Upper lobe of right lung (tissue), 1 donor: Measurements from ENCODE around the gene MPRIP. TPM values are rescaled to one million over a fixed set of nuclear protein-coding genes. Genes with fewer than 3 reads are reported as not detected.

Source experiments
- ATAC-seq: fragments of 200-7000 bp; cut with Tn5 transposase; one replicate; pipeline ENCODE4 v1.9.1; 2020; ENCODE audit warnings: mild to moderate bottlenecking, moderate library complexity
- DNase-seq: peaks from one replicate; pipeline ENCODE4 v3.0.0-alpha.2; 2020
- H3K27ac ChIP-seq: fragments of 200-600 bp; one replicate; pipeline ENCODE4 v1.8.0; 2022
- H3K27me3 ChIP-seq: fragments of 200-600 bp; one replicate; pipeline ENCODE4 v1.8.0; 2022; ENCODE audit warnings: mild to moderate bottlenecking
- H3K36me3 ChIP-seq: fragments of 200-600 bp; one replicate; pipeline ENCODE4 v1.8.0; 2022
- H3K4me1 ChIP-seq: fragments of 200-600 bp; one replicate; pipeline ENCODE4 v1.8.0; 2022
- H3K4me3 ChIP-seq: fragments of 200-600 bp; one replicate; pipeline ENCODE4 v1.8.0; 2022; ENCODE audit warnings: mild to moderate bottlenecking
- H3K9me3 ChIP-seq: fragments of 200-600 bp; one replicate; pipeline ENCODE4 v1.8.0; 2022
- intact Hi-C: fragments of 100-400 bp; cut with DNase I; formaldehyde crosslinking; loops from one replicate; pipeline ENCODE4 v1.11.0; 2022
- total RNA-seq: library from RNA; stranded (reverse); fragmentation: NEBNext Ultra II Directional; extraction: Animal tissue kit (Norgen Biotek cat#: 25700); gene quantifications from one replicate; pipeline ENCODE4 v1.2.1, GENCODE V29; 2021
- TF ChIP-seq, protein P1 (sequence below): fragments of 200-600 bp; IDR thresholded peaks from one replicate; pipeline ENCODE4 v1.8.0; 2022; ENCODE audit warnings: antibody characterized with exemption
- donor health status: DM: no; HTN: yes; CAD: no; lungs with severe emphysema.

MPRIP gene
- total RNA-seq, 1 donor from 2014 or later, result 333 TPM

DNA sequence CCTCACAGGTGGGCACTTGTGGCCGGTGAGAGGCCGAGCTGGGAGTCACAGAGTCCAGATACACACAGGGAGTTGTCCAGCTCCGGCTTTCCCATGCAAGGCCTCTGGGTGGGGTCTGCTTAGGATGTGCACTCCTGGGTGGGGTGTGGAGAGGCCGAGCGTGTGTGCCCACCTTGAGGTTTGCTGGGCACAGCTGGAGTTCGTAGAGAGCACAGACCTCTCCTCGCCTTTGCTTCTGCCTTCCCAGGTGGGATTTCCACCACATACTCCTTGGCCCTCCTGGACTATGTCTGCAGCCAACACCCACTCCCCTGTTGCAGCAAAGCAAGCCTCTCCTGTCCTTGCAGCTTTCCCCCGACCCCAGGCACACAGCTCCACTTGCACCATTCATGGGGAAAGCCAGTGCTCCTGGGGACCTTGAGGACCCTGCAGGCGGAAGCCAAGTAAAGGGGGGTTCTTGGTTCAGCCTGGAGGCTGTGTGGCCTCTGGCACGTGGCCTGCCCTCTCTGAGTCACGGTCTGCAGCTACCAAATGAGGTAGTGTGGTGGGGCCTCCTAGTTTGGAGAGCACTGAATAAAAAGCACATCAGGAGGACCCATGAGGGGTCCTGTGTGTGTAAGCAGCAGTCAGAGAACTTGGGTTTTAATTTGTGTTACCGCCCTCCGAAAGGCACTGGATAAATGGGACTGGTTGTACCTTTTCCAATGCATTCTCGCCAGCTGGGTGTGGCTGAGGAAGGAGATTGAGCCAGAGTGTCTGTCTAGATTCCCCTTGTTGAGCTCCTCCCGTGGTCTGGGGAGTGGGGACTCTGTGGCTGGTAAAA lies 31.5 kb downstream of the MPRIP start:
- intact Hi-C loops, result no loop called here
- TF ChIP-seq, protein P1, sequence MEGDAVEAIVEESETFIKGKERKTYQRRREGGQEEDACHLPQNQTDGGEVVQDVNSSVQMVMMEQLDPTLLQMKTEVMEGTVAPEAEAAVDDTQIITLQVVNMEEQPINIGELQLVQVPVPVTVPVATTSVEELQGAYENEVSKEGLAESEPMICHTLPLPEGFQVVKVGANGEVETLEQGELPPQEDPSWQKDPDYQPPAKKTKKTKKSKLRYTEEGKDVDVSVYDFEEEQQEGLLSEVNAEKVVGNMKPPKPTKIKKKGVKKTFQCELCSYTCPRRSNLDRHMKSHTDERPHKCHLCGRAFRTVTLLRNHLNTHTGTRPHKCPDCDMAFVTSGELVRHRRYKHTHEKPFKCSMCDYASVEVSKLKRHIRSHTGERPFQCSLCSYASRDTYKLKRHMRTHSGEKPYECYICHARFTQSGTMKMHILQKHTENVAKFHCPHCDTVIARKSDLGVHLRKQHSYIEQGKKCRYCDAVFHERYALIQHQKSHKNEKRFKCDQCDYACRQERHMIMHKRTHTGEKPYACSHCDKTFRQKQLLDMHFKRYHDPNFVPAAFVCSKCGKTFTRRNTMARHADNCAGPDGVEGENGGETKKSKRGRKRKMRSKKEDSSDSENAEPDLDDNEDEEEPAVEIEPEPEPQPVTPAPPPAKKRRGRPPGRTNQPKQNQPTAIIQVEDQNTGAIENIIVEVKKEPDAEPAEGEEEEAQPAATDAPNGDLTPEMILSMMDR, result no peak
- H3K4me1 ChIP-seq, result peaks cover 50% of the 10 kb centered on the region
- H3K27ac ChIP-seq, result no peak overlapping the region
- DNase-seq, result peak; percentile 41
- H3K27me3 ChIP-seq, result no peaks in the 10 kb centered on the region
- ATAC-seq, result peak; percentile 7
- no peak overlapping the region for H3K4me3 ChIP-seq
- peaks cover 26% of the 10 kb centered on the region for H3K36me3 ChIP-seq
- no peaks in the 10 kb centered on the region for H3K9me3 ChIP-seq

DNA sequence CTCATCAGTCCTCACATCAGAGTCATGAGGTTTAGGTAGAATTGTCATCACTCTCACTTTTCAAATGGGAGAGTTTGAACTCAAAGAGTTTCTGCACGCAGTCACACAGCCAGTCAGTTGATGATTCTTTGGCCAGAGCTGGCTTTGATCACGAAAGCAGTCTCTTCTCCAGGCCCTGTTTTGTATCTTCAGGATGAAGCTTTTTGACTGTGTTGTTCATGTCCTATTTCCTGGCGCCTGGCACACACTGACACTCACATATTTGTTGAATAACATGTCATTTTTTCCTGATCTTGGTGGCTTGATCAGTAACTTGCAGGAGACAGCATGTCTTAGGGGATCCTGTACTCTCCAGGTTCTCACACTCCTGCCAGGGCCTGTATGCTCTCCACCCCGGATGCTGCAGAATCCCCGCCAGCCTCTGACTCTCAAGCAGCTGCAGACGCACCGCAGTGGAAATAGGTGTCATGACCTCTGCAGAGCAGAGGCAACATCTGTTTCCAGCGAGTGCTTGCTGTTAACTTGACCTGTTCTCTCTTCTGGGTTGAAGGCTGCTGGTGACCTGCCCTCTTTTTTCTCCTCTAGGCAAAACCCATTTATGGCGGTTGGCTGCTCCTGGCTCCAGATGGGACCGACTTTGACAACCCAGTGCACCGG lies 33.0 kb downstream of the MPRIP start:
- TF ChIP-seq, protein P1, result no peak
- H3K36me3 ChIP-seq, result peaks cover 26% of the 10 kb centered on the region
- H3K27me3 ChIP-seq, result no peaks in the 10 kb centered on the region
- H3K9me3 ChIP-seq, result no peaks in the 10 kb centered on the region
- DNase-seq (peak; percentile 60), ATAC-seq (no peak)
- intact Hi-C loops, result no loop called here
- no peak overlapping the region for H3K4me3 ChIP-seq
- H3K27ac ChIP-seq, result peak overlapping the region; percentile 25
- H3K4me1 ChIP-seq, result peaks cover 61% of the 10 kb centered on the region

GRCh38 chr17:17076066-17076465 lies 33.8 kb downstream of the MPRIP start:
- ATAC-seq (no peak), DNase-seq (peak; percentile 33)
- Histone ChIP-seq H3K36me3 (peaks cover 26% of the 10 kb centered on the region), H3K9me3 (no peaks in the 10 kb centered on the region), H3K27ac (peak overlapping the region; percentile 25), H3K27me3 (no peaks in the 10 kb centered on the region), H3K4me1 (peaks cover 64% of the 10 kb centered on the region), H3K4me3 (no peak overlapping the region)
- intact Hi-C loops, result no loop called here
- TF ChIP-seq, protein P1, result no peak

- peak; percentile 34 for DNase-seq
- H3K36me3 ChIP-seq, result peaks cover 20% of the 10 kb centered on the region
- ATAC-seq, result no peak
- intact Hi-C loops, result no loop called here
- no peak overlapping the region for H3K27ac ChIP-seq
- no peaks in the 10 kb centered on the region for H3K9me3 ChIP-seq
- H3K4me1 ChIP-seq, result peaks cover 74% of the 10 kb centered on the region
- TF ChIP-seq, protein P1, result no peak
- no peak overlapping the region for H3K4me3 ChIP-seq
- H3K27me3 ChIP-seq, result no peaks in the 10 kb centered on the region
Measured at GRCh38 chr17:17077101-17077500, 34.8 kb downstream of the MPRIP start.

DNA sequence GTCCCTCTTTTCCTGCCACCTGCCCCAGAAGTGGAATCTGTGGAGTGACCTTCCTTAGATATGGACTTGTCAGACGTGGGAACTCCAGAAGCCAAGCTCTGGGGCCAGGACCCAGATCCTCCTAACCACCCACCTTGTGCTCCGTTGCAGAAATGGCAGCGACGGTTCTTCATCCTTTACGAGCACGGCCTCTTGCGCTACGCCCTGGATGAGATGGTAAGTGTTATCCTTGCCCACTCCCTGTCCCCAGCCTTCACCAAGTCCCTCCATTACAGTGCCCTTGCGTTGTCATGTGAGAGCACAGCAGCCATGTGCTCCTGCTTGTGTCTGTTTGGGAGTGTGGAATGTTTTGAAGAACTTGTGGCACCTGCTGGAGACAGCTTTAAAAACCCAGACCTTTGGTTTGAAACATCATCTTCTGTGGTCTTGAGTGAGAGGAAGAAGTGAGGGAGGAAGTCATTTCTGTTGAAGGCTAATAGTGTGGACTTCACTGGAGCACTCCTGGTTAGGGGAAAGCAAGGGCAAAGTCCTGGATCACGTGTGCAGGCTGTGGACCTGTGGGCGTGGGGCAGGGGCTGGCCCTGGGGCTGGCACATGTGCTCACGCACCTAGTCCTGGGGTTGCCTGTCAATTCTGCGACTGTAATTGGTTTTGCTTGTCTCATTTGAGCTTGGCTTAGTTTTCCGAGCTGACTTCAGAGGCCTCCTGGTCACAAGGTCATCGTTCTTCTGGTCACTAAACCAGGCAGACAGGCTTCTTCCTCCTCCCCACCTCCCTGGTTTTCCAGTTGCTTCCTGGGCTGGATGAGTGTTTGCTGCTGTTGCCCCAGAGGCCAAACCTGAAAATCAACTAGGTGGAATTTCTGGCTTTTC lies 35.8 kb downstream of the MPRIP start:
- Histone ChIP-seq H3K36me3 (peaks cover 20% of the 10 kb centered on the region), H3K4me1 (peaks cover 72% of the 10 kb centered on the region), H3K27me3 (no peaks in the 10 kb centered on the region), H3K9me3 (no peaks in the 10 kb centered on the region), H3K27ac (no peak overlapping the region), H3K4me3 (no peak overlapping the region)
- ATAC-seq (peak; percentile 47), DNase-seq (peak; percentile 46)
- intact Hi-C loops, result no loop called here
- TF ChIP-seq, protein P1, result no peak
